ENCODE results near the gene B4GALT5. TPM values are rescaled to one million over a fixed set of nuclear protein-coding genes. Genes with fewer than 3 reads are reported as not detected.
"Not testable (repeated sequence)": the region's sequence is repeated elsewhere in the genome, so short reads cannot be mapped to it uniquely, and the experiment has no call there.

B4GALT5 gene
- total RNA-seq: 32.2 and 34.4 TPM in 2 replicates

GRCh38 chr20:49713753-49714712, at the start of gene B4GALT5:
TSS of gene B4GALT5 (minus strand) at chr20:49713878. CDS start at chr20:49713690, 188 bp downstream.
- intact Hi-C loops (cut with micrococcal nuclease): loop anchor here (1.0 to 5.0 kb wide), 7 partner anchors 37 to 221 kb away; partner anchors contain the start of gene SLC9A8

GRCh38 chr20:49762940-49763766, 49.5 kb upstream of the B4GALT5 start:
- intact Hi-C loops (cut with micrococcal nuclease): no loop called here

GRCh38 chr20:49761888-49762287, 48.2 kb upstream of the B4GALT5 start:
- intact Hi-C loops (cut with micrococcal nuclease): not testable (repeated sequence)

GRCh38 chr20:49759266-49759950, 45.7 kb upstream of the B4GALT5 start:
- intact Hi-C loops (cut with micrococcal nuclease): no loop called here

- intact Hi-C loops (cut with micrococcal nuclease): no loop called here
Observed at GRCh38 chr20:49758781-49759180, 45.1 kb upstream of the B4GALT5 start.

GRCh38 chr20:49757597-49757996, 43.9 kb upstream of the B4GALT5 start:
- intact Hi-C loops (cut with micrococcal nuclease): no loop called here

GRCh38 chr20:49756241-49756640, 42.6 kb upstream of the B4GALT5 start:
- intact Hi-C loops (cut with micrococcal nuclease): no loop called here

- intact Hi-C loops (cut with micrococcal nuclease): no loop called here
Observed at GRCh38 chr20:49754596-49754995, 40.9 kb upstream of the B4GALT5 start.

- intact Hi-C loops (cut with micrococcal nuclease): no loop called here
Observed at GRCh38 chr20:49753133-49753532, 39.5 kb upstream of the B4GALT5 start.

GRCh38 chr20:49752201-49752903, 38.7 kb upstream of the B4GALT5 start:
- intact Hi-C loops (cut with micrococcal nuclease): no loop called here

- intact Hi-C loops (cut with micrococcal nuclease): no loop called here
Observed at GRCh38 chr20:49751397-49751736, 37.7 kb upstream of the B4GALT5 start.

- intact Hi-C loops (cut with micrococcal nuclease): no loop called here
Observed at GRCh38 chr20:49750611-49751396, 37.1 kb upstream of the B4GALT5 start.

GRCh38 chr20:49749625-49750024, 35.9 kb upstream of the B4GALT5 start:
- intact Hi-C loops (cut with micrococcal nuclease): no loop called here

GRCh38 chr20:49748525-49748838, 34.8 kb upstream of the B4GALT5 start:
- intact Hi-C loops (cut with micrococcal nuclease): no loop called here

- intact Hi-C loops (cut with micrococcal nuclease): no loop called here
Observed at GRCh38 chr20:49747707-49748524, 34.2 kb upstream of the B4GALT5 start.

- intact Hi-C loops (cut with micrococcal nuclease): no loop called here
Observed at GRCh38 chr20:49742948-49743347, 29.3 kb upstream of the B4GALT5 start.

- intact Hi-C loops (cut with micrococcal nuclease): no loop called here
Observed at GRCh38 chr20:49741977-49742376, 28.3 kb upstream of the B4GALT5 start.

GRCh38 chr20:49740807-49741206, 27.1 kb upstream of the B4GALT5 start:
- intact Hi-C loops (cut with micrococcal nuclease): no loop called here

- intact Hi-C loops (cut with micrococcal nuclease): no loop called here
Observed at GRCh38 chr20:49739042-49739441, 25.4 kb upstream of the B4GALT5 start.
